H1 (cell line): ENCODE data around the gene SEPTIN2. TPM values are rescaled to one million over a fixed set of nuclear protein-coding genes. Genes with fewer than 3 reads are reported as not detected.

Experiments
- CTCF ChIA-PET: fragments of 300-600 bp; sonication (Branson Sonifier 250); formaldehyde crosslinking; loops from one replicate; lab custom pipeline; 2021; ENCODE audit not compliant: partially characterized antibody; lab: Charles Lee
- POLR2A ChIA-PET: fragments of 300-600 bp; sonication (Branson Sonifier 250); formaldehyde crosslinking; loops from one replicate; lab custom pipeline; 2021; ENCODE audit warnings: inconsistent platforms; ENCODE audit not compliant: partially characterized antibody; lab: Charles Lee
- DNase-seq, 2 experiments: peaks; one replicate each; pipeline versions ENCODE4 v3.0.0 to v3.0.0-alpha.2; 2010 to 2022; ENCODE audit warnings: low spot score in 2 of 2, low read depth in 1 of 2, mixed read lengths in 1 of 2
- FAIRE-seq: peaks from 2 replicates; lab custom pipeline; 2011; peaks lifted over from hg19 to GRCh38; lab: Jason Lieb, UNC
- H2AFZ ChIP-seq: 2 replicates; pipeline ENCODE4 v1.8.1; 2012; ENCODE audit warnings: low read length, inconsistent platforms
- H2AK5ac ChIP-seq: 2 replicates; pipeline ENCODE4 v1.6.1; 2013; ENCODE audit warnings: low read depth, low read length
- H2BK120ac ChIP-seq: replicated peaks from 2 replicates; pipeline ENCODE3; 2013; ENCODE audit warnings: low read depth, low read length, inconsistent platforms
- H2BK12ac ChIP-seq: 2 replicates; pipeline ENCODE4 v1.6.1; 2013; ENCODE audit warnings: low read depth, low read length
- H2BK15ac ChIP-seq: 2 replicates; pipeline ENCODE4 v1.6.1; 2013; ENCODE audit warnings: low read length
- H2BK20ac ChIP-seq: 2 replicates; pipeline ENCODE4 v1.6.1; 2013; ENCODE audit warnings: low read length
- H2BK5ac ChIP-seq: 2 replicates; pipeline ENCODE4 v1.6.1; 2013; ENCODE audit warnings: low read depth, low read length
- H3K14ac ChIP-seq: 2 replicates; pipeline ENCODE4 v1.6.1; 2013; ENCODE audit warnings: inconsistent platforms; ENCODE audit not compliant: insufficient read length
- H3K18ac ChIP-seq: 2 replicates; pipeline ENCODE4 v1.6.1; 2013; ENCODE audit warnings: low read length; ENCODE audit errors: extremely low read depth
- H3K23ac ChIP-seq: 2 replicates; pipeline ENCODE4 v1.6.1; 2013; ENCODE audit warnings: inconsistent platforms; ENCODE audit not compliant: insufficient read length
- H3K23me2 ChIP-seq: 2 replicates; pipeline ENCODE4 v1.6.1; 2013; ENCODE audit warnings: low read depth, low read length
- H3K27ac ChIP-seq: 2 replicates; pipeline ENCODE4 v1.6.1; 2011; ENCODE audit warnings: low read depth, low read length, inconsistent platforms
- H3K27me3 ChIP-seq, 4 experiments: replicated peaks in 1 of 4; 1 replicate in 1 of 4; 2 replicates in 3 of 4; pipeline versions ENCODE4 v1.6.1 to v1.8.1; 2011 to 2013; ENCODE audit warnings: low read length in 3 of 4, mild to moderate bottlenecking in 3 of 4, inconsistent platforms in 2 of 4, mixed read lengths in 2 of 4, moderate library complexity in 1 of 4; ENCODE audit not compliant: control insufficient read depth in 3 of 4, insufficient read depth in 3 of 4; ENCODE audit errors: extremely low read depth in 1 of 4
- H3K36me3 ChIP-seq, 4 experiments: 2 replicates each; pipeline versions ENCODE4 v1.6.1 to v1.8.1; 2011 to 2013; ENCODE audit warnings: mild to moderate bottlenecking in 4 of 4, low read length in 3 of 4, moderate library complexity in 2 of 4, control low read depth in 1 of 4, inconsistent platforms in 1 of 4; ENCODE audit not compliant: insufficient read depth in 4 of 4, control insufficient read depth in 2 of 4
- H3K4ac ChIP-seq: replicated peaks from 2 replicates; pipeline ENCODE3; 2013; ENCODE audit warnings: low read length, low read depth, mixed read lengths, inconsistent platforms; ENCODE audit not compliant: insufficient read length
- H3K4me1 ChIP-seq, 4 experiments: replicated peaks in 1 of 4; 1 replicate in 1 of 4; 2 replicates in 3 of 4; pipeline versions ENCODE4 v1.6.1 to v1.8.1; 2011 to 2013; ENCODE audit warnings: low read length in 3 of 4, inconsistent platforms in 2 of 4, mixed read lengths in 1 of 4; ENCODE audit not compliant: insufficient read depth in 4 of 4, control insufficient read depth in 3 of 4
- H3K4me2 ChIP-seq, 2 experiments: 2 replicates each; pipeline versions ENCODE4 v1.6.1 to v1.8.1; 2011 to 2013; ENCODE audit warnings: low read depth in 2 of 2, low read length in 2 of 2, control low read depth in 1 of 2, inconsistent platforms in 1 of 2, mild to moderate bottlenecking in 1 of 2; ENCODE audit not compliant: insufficient read depth in 1 of 2
- H3K4me3 ChIP-seq, 4 experiments: fragments of 200-600, 300-600 bp in 1 of 4; sonication (generic), shearing (Covaris generic), sonication (Bioruptor Twin) in 1 of 4; 2 replicates each; pipeline versions ENCODE4 v1.5.1 to v1.8.1; 2011 to 2016; ENCODE audit warnings: low read length in 4 of 4, low read depth in 3 of 4, control low read depth in 2 of 4, inconsistent platforms in 2 of 4, mild to moderate bottlenecking in 2 of 4, mixed read lengths in 1 of 4, moderate library complexity in 1 of 4; ENCODE audit not compliant: insufficient read depth in 2 of 4; ENCODE audit errors: extremely low read depth in 1 of 4
- H3K56ac ChIP-seq: replicated peaks from 2 replicates; pipeline ENCODE3; 2013; ENCODE audit warnings: low read depth, mild to moderate bottlenecking, mixed read lengths, low read length, inconsistent platforms; ENCODE audit not compliant: insufficient read length
- H3K79me1 ChIP-seq: 2 replicates; pipeline ENCODE4 v1.6.1; 2013; ENCODE audit warnings: low read depth, low read length, control low read depth
- H3K79me2 ChIP-seq, 2 experiments: 2 replicates each; pipeline versions ENCODE4 v1.6.1 to v1.8.1; 2012 to 2013; ENCODE audit warnings: low read length in 2 of 2, mild to moderate bottlenecking in 2 of 2, inconsistent platforms in 1 of 2; ENCODE audit not compliant: insufficient read depth in 2 of 2, control insufficient read depth in 1 of 2
- H3K9ac ChIP-seq, 4 experiments: replicated peaks in 1 of 4; 1 replicate in 1 of 4; 2 replicates in 3 of 4; pipeline versions ENCODE4 v1.6.1 to v1.8.1; 2011 to 2013; ENCODE audit warnings: low read depth in 3 of 4, low read length in 3 of 4, control low read depth in 2 of 4, mild to moderate bottlenecking in 2 of 4, moderate library complexity in 2 of 4, inconsistent platforms in 1 of 4; ENCODE audit errors: extremely low read depth in 1 of 4
- H3K9me3 ChIP-seq, 2 experiments: 2 replicates each; pipeline versions ENCODE4 v1.6.1 to v1.8.1; 2012 to 2013; ENCODE audit warnings: mild to moderate bottlenecking in 2 of 2, moderate library complexity in 2 of 2, control low read depth in 1 of 2, inconsistent platforms in 1 of 2, low read depth in 1 of 2, low read length in 1 of 2, mixed read lengths in 1 of 2; ENCODE audit not compliant: insufficient read depth in 2 of 2
- H4K20me1 ChIP-seq, 2 experiments: replicated peaks in 1 of 2; 2 replicates each; pipeline versions ENCODE3 to v1.8.1; 2011 to 2013; ENCODE audit warnings: inconsistent platforms in 2 of 2, low read length in 2 of 2, mild to moderate bottlenecking in 1 of 2; ENCODE audit not compliant: insufficient read depth in 2 of 2, control insufficient read depth in 1 of 2
- H4K5ac ChIP-seq: 2 replicates; pipeline ENCODE4 v1.6.1; 2013; ENCODE audit warnings: low read length, low read depth, mixed read lengths, inconsistent platforms; ENCODE audit not compliant: insufficient read length
- H4K8ac ChIP-seq: 2 replicates; pipeline ENCODE4 v1.8.0; 2013; ENCODE audit warnings: mild to moderate bottlenecking, moderate library complexity, low read length, inconsistent platforms; ENCODE audit not compliant: insufficient read depth; ENCODE audit errors: extremely low read depth
- H4K91ac ChIP-seq: replicated peaks from 2 replicates; pipeline ENCODE3; 2013; ENCODE audit warnings: low read length, mixed read lengths, inconsistent platforms; ENCODE audit not compliant: insufficient read length
- BRCA1 ChIP-seq: IDR thresholded peaks from 2 replicates; pipeline ENCODE4 v1.6.1; 2012; ENCODE audit warnings: low read depth, low read length, improper control_type of control experiment
- CBX5 ChIP-seq: fragments of 300-800, 300-1000 bp; sonication (generic); IDR thresholded peaks from 2 replicates; pipeline ENCODE4 v1.7.1; 2016; ENCODE audit warnings: antibody characterized with exemption, low read length, low read depth
- CHD1 ChIP-seq: IDR thresholded peaks from 2 replicates; pipeline ENCODE4 v1.6.1; 2012; ENCODE audit warnings: low read depth, low read length, improper control_type of control experiment
- CHD2 ChIP-seq: IDR thresholded peaks from 2 replicates; pipeline ENCODE4 v1.6.1; 2012; ENCODE audit warnings: low read length, improper control_type of control experiment
- GTF2F1 ChIP-seq: IDR thresholded peaks from 2 replicates; pipeline ENCODE4 v1.6.1; 2012; ENCODE audit warnings: low read depth, low read length, improper control_type of control experiment, borderline replicate concordance
- PHF8 ChIP-seq: fragments of 200-600 bp; sonication (generic); conservative IDR thresholded peaks from 2 replicates; pipeline ENCODE4 v1.7.1; 2012; ENCODE audit warnings: low read depth, mild to moderate bottlenecking, inconsistent platforms, low read length, moderate library complexity
- POLR2A ChIP-seq, 2 experiments: IDR thresholded peaks; 1 replicate in 1 of 2; 2 replicates in 1 of 2; pipeline ENCODE4 v1.6.1; 2011; ENCODE audit warnings: low read depth in 2 of 2, low read length in 2 of 2, mild to moderate bottlenecking in 2 of 2; ENCODE audit errors: control extremely low read depth in 1 of 2
- POU5F1 ChIP-seq: IDR thresholded peaks from 2 replicates; pipeline ENCODE4 v1.6.1; 2011; ENCODE audit warnings: low read depth, mild to moderate bottlenecking, low read length, moderate library complexity
- RFX5 ChIP-seq: IDR thresholded peaks from 2 replicates; pipeline ENCODE4 v1.6.1; 2011; ENCODE audit warnings: low read depth, low read length, improper control_type of control experiment, borderline replicate concordance
- SP2 ChIP-seq: IDR thresholded peaks from 2 replicates; pipeline ENCODE4 v1.6.1; 2012; ENCODE audit warnings: mild to moderate bottlenecking, low read length, inconsistent platforms
- TAF1 ChIP-seq: IDR thresholded peaks from 2 replicates; pipeline ENCODE4 v1.6.1; 2011; ENCODE audit warnings: mild to moderate bottlenecking, low read depth, low read length
- WGBS, 2 experiments: shearing (Covaris generic) in 1 of 2; methylation state at CpG; one replicate each; pipeline versions ENCODE4 v1.1.6 to v1.1.7; 2013 to 2015; ENCODE audit warnings: low lambda C conversion rate in 2 of 2, mixed read lengths in 2 of 2, inconsistent platforms in 1 of 2, low coverage in 1 of 2, missing lambda C conversion rate in 1 of 2; ENCODE audit not compliant: insufficient replicate concordance in 2 of 2, insufficient coverage in 1 of 2, insufficient read length in 1 of 2; ENCODE audit errors: extremely low coverage in 1 of 2, missing lambda C conversion rate in 1 of 2; 5-methylcytosine and 5-hydroxymethylcytosine counted together
- polyA plus RNA-seq, 7 experiments: library from polyadenylated mRNA; depleted of rRNA in 3 of 7; stranded (reverse) in 5 of 7; unstranded in 2 of 7; fragments of >200 nt in 5 of 7; fragments of 200-250 nt in 2 of 7; gene quantifications; 1 replicate in 5 of 7; 2 replicates in 1 of 7; 4 replicates in 1 of 7; pipeline versions ENCODE4 v1.2.1 to v1.2.3, GENCODE V29; 2011 to 2013; ENCODE audit warnings: missing spikeins in 2 of 7, mixed read lengths in 2 of 7
- total RNA-seq: library from RNA; stranded (reverse); fragmentation: NEBNext Ultra II Directional; extraction: Animal tissue kit (Norgen Biotek cat#: 25700); gene quantifications from 2 replicates; pipeline ENCODE4 v1.2.1, GENCODE V29; 2021
- TF ChIP-seq, protein P1 (sequence below), 3 experiments: IDR thresholded peaks; 1 replicate in 2 of 3; 2 replicates in 1 of 3; pipeline versions ENCODE4 v1.5.1 to v1.6.1; 2011; ENCODE audit warnings: low read length in 3 of 3, mild to moderate bottlenecking in 3 of 3, inconsistent platforms in 2 of 3, low read depth in 1 of 3, moderate library complexity in 1 of 3; ENCODE audit not compliant: insufficient read depth in 1 of 3; ENCODE audit errors: control extremely low read depth in 1 of 3

SEPTIN2 gene
- total and polyA plus RNA-seq, 2 of the 8 experiments (the other 6 are each of a cell fraction or from before 2014, with no cell fraction given): 392 to 650 TPM

DNA sequence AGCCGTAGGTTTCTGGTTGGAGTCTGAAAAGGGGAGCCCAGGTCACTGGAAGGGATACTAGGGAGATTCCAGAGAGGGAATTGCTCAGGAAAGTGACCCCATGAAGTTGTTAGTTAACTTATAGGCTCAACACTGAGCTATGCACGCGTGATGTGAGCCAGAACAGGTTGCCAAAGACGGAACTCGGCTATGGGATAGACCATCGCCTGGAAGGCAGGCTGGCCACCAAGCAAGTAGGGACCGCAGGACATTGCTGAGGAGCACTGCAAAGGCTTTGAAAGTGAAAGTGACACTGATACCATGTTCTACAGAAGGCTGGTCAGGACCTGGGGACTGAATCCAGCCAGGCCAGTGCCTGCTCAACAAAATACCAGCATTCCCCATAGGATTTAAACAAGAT lies 47.7 kb downstream of the SEPTIN2 start:
- TF ChIP-seq, protein P1, sequence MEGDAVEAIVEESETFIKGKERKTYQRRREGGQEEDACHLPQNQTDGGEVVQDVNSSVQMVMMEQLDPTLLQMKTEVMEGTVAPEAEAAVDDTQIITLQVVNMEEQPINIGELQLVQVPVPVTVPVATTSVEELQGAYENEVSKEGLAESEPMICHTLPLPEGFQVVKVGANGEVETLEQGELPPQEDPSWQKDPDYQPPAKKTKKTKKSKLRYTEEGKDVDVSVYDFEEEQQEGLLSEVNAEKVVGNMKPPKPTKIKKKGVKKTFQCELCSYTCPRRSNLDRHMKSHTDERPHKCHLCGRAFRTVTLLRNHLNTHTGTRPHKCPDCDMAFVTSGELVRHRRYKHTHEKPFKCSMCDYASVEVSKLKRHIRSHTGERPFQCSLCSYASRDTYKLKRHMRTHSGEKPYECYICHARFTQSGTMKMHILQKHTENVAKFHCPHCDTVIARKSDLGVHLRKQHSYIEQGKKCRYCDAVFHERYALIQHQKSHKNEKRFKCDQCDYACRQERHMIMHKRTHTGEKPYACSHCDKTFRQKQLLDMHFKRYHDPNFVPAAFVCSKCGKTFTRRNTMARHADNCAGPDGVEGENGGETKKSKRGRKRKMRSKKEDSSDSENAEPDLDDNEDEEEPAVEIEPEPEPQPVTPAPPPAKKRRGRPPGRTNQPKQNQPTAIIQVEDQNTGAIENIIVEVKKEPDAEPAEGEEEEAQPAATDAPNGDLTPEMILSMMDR (IDR thresholded peaks at IDR 0.05; ENCODE audit: control extremely low read depth in 1 of 3, insufficient read depth in 1 of 3, low read depth in 1 of 3, low read length in 3 of 3): no peak
- no peak for TF ChIP-seq CHD2
- TF ChIP-seq RFX5: no peak
- TF ChIP-seq SP2: no peak
- no peak for TF ChIP-seq BRCA1
- no peak for TF ChIP-seq CBX5
- TF ChIP-seq CHD1: no peak
- TF ChIP-seq PHF8: no peak
- TF ChIP-seq POU5F1: no peak
- no peak for TF ChIP-seq GTF2F1
- TF ChIP-seq POLR2A (IDR thresholded peaks at IDR 0.05; ENCODE audit: control extremely low read depth in 1 of 2, low read depth in 2 of 2, low read length in 2 of 2): no peak
- no peak for TF ChIP-seq TAF1
- no peak overlapping the region for H3K56ac ChIP-seq
- H3K9ac ChIP-seq: no peak overlapping the region; a peak in 1 of 7 replicates
- ChIA-PET CTCF (interaction anchor here (0.5 to 3.8 kb wide), 4 partner anchors 16 to 144 kb away, joined by 3 to 14 read pairs (median 8); no protein-coding TSS in a partner anchor), POLR2A (interaction anchor here (1.4 to 1.6 kb wide), 2 partner anchors 10 to 48 kb away, joined by 3 to 5 read pairs; partner anchors contain the start of genes HDLBP and SEPTIN2)
- H3K36me3 ChIP-seq: no peaks in the 10 kb centered on the region; a peak in 1 of 8 replicates
- H3K79me1 ChIP-seq: peaks cover 15% of the 10 kb centered on the region
- H3K27ac ChIP-seq: no peak overlapping the region
- H3K4me3 ChIP-seq: no peak overlapping the region
- DNase-seq (no peak), FAIRE-seq (no peak)
- no peak overlapping the region for H3K4ac ChIP-seq
- H4K91ac ChIP-seq: no peak overlapping the region
- H3K23ac ChIP-seq: no peak overlapping the region
- no peak overlapping the region for H2BK12ac ChIP-seq
- H2BK20ac ChIP-seq: no peak overlapping the region
- H4K5ac ChIP-seq: no peak overlapping the region
- no peaks in the 10 kb centered on the region for H3K23me2 ChIP-seq
- H3K9me3 ChIP-seq: no peaks in the 10 kb centered on the region
- no peaks in the 10 kb centered on the region for H3K27me3 ChIP-seq
- no peak overlapping the region for H3K18ac ChIP-seq
- H2AFZ ChIP-seq: no peak overlapping the region
- H4K8ac ChIP-seq: no peak overlapping the region
- H2BK15ac ChIP-seq: 0 out of 2 replicates have a peak overlapping the region, but pooled peaks have one; percentile 2
- no peak overlapping the region for H2BK120ac ChIP-seq
- peaks cover 0 to 54% of the 10 kb centered on the region in 2 experiments; a peak in 3 of 4 replicates for H3K79me2 ChIP-seq
- H3K4me2 ChIP-seq: no peak overlapping the region
- 89% methylated on average over 7 of the region's 7 CpGs; no CpG with 5 or more reads in 1 of the 2 experiments for WGBS, 2 experiments
- H3K4me1 ChIP-seq: peaks cover 2 to 9% (median 8%) of the 10 kb centered on the region in 4 experiments
- H2AK5ac ChIP-seq: no peak overlapping the region
- H3K14ac ChIP-seq: no peak overlapping the region
- peaks cover 10 to 11% of the 10 kb centered on the region in 2 experiments for H4K20me1 ChIP-seq
- H2BK5ac ChIP-seq: no peak overlapping the region
